HepG2 (cell line): ENCODE data around the gene JMJD8. TPM values are rescaled to one million over a fixed set of nuclear protein-coding genes. Genes with fewer than 3 reads are reported as not detected.

Experiments
- ATAC-seq: fragments of 200-7000 bp; cut with Tn5 transposase; 3 replicates; pipeline ENCODE4 v1.9.1; 2020; ENCODE audit warnings: mild to moderate bottlenecking, moderate library complexity
- BruUV-seq: library from RNA; stranded (reverse); fragments of 400-500 nt; replicated peaks from 2 replicates; lab custom pipeline; 2021; lab: Mats Ljungman, UMichigan
- CTCF ChIA-PET: fragments of 300-600 bp; formaldehyde crosslinking; extraction: SDS; loops from one replicate; lab custom pipeline; 2021; ENCODE audit warnings: low total read pairs, inconsistent platforms, low intra/inter-chr PET ratio; lab: Yijun Ruan, JAX
- POLR2A ChIA-PET: fragments of 350-600 bp; sonication (Branson Sonifier 250); formaldehyde crosslinking; loops from one replicate; lab custom pipeline; 2020; ENCODE audit warnings: antibody characterized with exemption, inconsistent platforms; lab: Yijun Ruan, JAX
- DNase-seq: peaks from one replicate; pipeline ENCODE4 v3.0.0-alpha.2; 2015; ENCODE audit warnings: low spot score
- FAIRE-seq: peaks from 3 replicates; lab custom pipeline; 2011; peaks lifted over from hg19 to GRCh38; lab: Jason Lieb, UNC
- H2AFZ ChIP-seq: one replicate; pipeline ENCODE4 v1.6.1; 2011; ENCODE audit warnings: low read length, inconsistent platforms
- H3K27ac ChIP-seq: fragments of 300-600 bp; 3 replicates; pipeline ENCODE4 v1.8.0; 2011; ENCODE audit warnings: mixed run types, mild to moderate bottlenecking, mixed read lengths, low read length, inconsistent platforms; ENCODE audit not compliant: insufficient read depth; ENCODE audit errors: extremely low read length
- H3K27me3 ChIP-seq, 2 experiments: fragments of 200-600 bp in 1 of 2; 2 replicates in 1 of 2; 3 replicates in 1 of 2; pipeline versions ENCODE4 v1.6.0 to v1.8.0; 2011; ENCODE audit warnings: low read length in 2 of 2, mild to moderate bottlenecking in 2 of 2, moderate library complexity in 2 of 2, inconsistent platforms in 1 of 2; ENCODE audit not compliant: insufficient read depth in 2 of 2, control insufficient read depth in 1 of 2
- H3K36me3 ChIP-seq, 2 experiments: fragments of 200-600 bp in 1 of 2; replicated peaks in 1 of 2; 2 replicates in 1 of 2; 3 replicates in 1 of 2; pipeline versions ENCODE4 v1.5.1 to v1.8.0; 2011; ENCODE audit warnings: low read length in 2 of 2, inconsistent platforms in 1 of 2; ENCODE audit not compliant: insufficient read depth in 2 of 2, control insufficient read depth in 1 of 2
- H3K4me1 ChIP-seq: 2 replicates; pipeline ENCODE4 v1.5.1; 2012; ENCODE audit warnings: low read length, inconsistent platforms; ENCODE audit not compliant: insufficient read depth
- H3K4me2 ChIP-seq: 2 replicates; pipeline ENCODE4 v1.6.0; 2011; ENCODE audit warnings: low read depth, low read length, inconsistent platforms
- H3K4me3 ChIP-seq, 3 experiments: fragments of 200-600 bp in 1 of 3; sonication (generic), shearing (Covaris generic) in 1 of 3; replicated peaks in 1 of 3; 2 replicates each; pipeline ENCODE4 v1.5.1; 2011 to 2016; ENCODE audit warnings: low read length in 3 of 3, inconsistent platforms in 2 of 3, low read depth in 2 of 3, mild to moderate bottlenecking in 2 of 3, control low read depth in 1 of 3, mixed read lengths in 1 of 3; ENCODE audit not compliant: insufficient read depth in 1 of 3
- H3K79me2 ChIP-seq: one replicate; pipeline ENCODE4 v1.6.1; 2011; ENCODE audit warnings: low read length, inconsistent platforms; ENCODE audit not compliant: insufficient read depth
- H3K9ac ChIP-seq: 2 replicates; pipeline ENCODE4 v1.6.0; 2011; ENCODE audit warnings: mild to moderate bottlenecking, low read depth, low read length, inconsistent platforms; ENCODE audit not compliant: insufficient read depth
- H3K9me3 ChIP-seq: 2 replicates; pipeline ENCODE4 v1.5.1; 2012; ENCODE audit warnings: mild to moderate bottlenecking, low read length
- H4K20me1 ChIP-seq: 2 replicates; pipeline ENCODE4 v1.6.0; 2011; ENCODE audit warnings: inconsistent platforms, mild to moderate bottlenecking, low read length, moderate library complexity; ENCODE audit not compliant: insufficient read depth
- FOSL1 ChIP-seq: sonication (generic); formaldehyde crosslinking; IDR thresholded peaks from 2 replicates; pipeline ENCODE4 v1.9.0; 2021; ENCODE audit warnings: missing genetic modification reagents, borderline replicate concordance
- GTF3A ChIP-seq: sonication (generic); formaldehyde crosslinking; conservative IDR thresholded peaks from 2 replicates; pipeline ENCODE4 v1.4.0; 2020; ENCODE audit warnings: mild to moderate bottlenecking, missing genetic modification reagents
- IRX3 ChIP-seq: sonication (generic); formaldehyde crosslinking; IDR thresholded peaks from 2 replicates; pipeline ENCODE4 v1.8.1; 2023; ENCODE audit warnings: mild to moderate bottlenecking, low read depth, missing genetic modification reagents, borderline replicate concordance
- SRY ChIP-seq: sonication (generic); formaldehyde crosslinking; IDR thresholded peaks from 2 replicates; pipeline ENCODE4 v1.8.0; 2022; ENCODE audit warnings: mild to moderate bottlenecking, missing genetic modification reagents
- TCF12 ChIP-seq, 2 experiments: fragments of 450-650 bp in 1 of 2; sonication (generic) in 1 of 2; formaldehyde crosslinking in 1 of 2; IDR thresholded peaks; 2 replicates each; pipeline versions ENCODE4 v1.6.1 to v1.8.0; 2017 to 2022; ENCODE audit warnings: antibody characterized with exemption in 1 of 2, mild to moderate bottlenecking in 1 of 2, missing genetic modification reagents in 1 of 2, moderate library complexity in 1 of 2
- ZNF335 ChIP-seq: sonication (generic); formaldehyde crosslinking; IDR thresholded peaks from 2 replicates; pipeline ENCODE4 v1.4.0; 2020; ENCODE audit warnings: missing genetic modification reagents
- ZNF556 ChIP-seq: sonication (generic); formaldehyde crosslinking; IDR thresholded peaks from 2 replicates; pipeline ENCODE4 v1.4.0; 2020; ENCODE audit warnings: mild to moderate bottlenecking, missing genetic modification reagents, borderline replicate concordance
- ZNF629 ChIP-seq: sonication (generic); formaldehyde crosslinking; conservative IDR thresholded peaks from 2 replicates; pipeline ENCODE4 v1.5.0; 2020; ENCODE audit warnings: missing genetic modification reagents
- WGBS: methylation state at CpG from one replicate; pipeline ENCODE4 v1.1.6; 2017; ENCODE audit warnings: low lambda C conversion rate; 5-methylcytosine and 5-hydroxymethylcytosine counted together
- in situ Hi-C: cut with HindIII; loops from 2 replicates; pipeline ENCODE4 v1.10.0; 2017; ENCODE audit warnings: low pct_unique_long_range_greater_than_20kb; ENCODE audit not compliant: extremely low pct_ligation_motif_present
- intact Hi-C: fragments of 100-400 bp; cut with micrococcal nuclease; formaldehyde crosslinking; loops from one replicate; pipeline ENCODE4 v1.10.0; 2022; ENCODE audit not compliant: unreplicated experiment
- polyA plus RNA-seq, 8 experiments: library from polyadenylated mRNA; depleted of rRNA in 3 of 8; stranded (reverse) in 7 of 8; unstranded in 1 of 8; fragments of >200 nt; fragmentation: Illumina TruSeq in 4 of 8; extraction: Trizol in 4 of 8; gene quantifications; 2 replicates each; pipeline versions ENCODE4 v1.2.1 to v1.2.3, GENCODE V29; 2011 to 2016; ENCODE audit warnings: low read depth in 4 of 8, missing spikeins in 1 of 8, mixed read lengths in 1 of 8; ENCODE audit not compliant: insufficient read depth in 1 of 8
- total RNA-seq, 5 experiments: library from RNA; depleted of rRNA; stranded (reverse); fragments of >200 nt; fragmentation: Illumina TruSeq; extraction: Trizol; gene quantifications; 2 replicates each; pipeline ENCODE4 v1.2.3, GENCODE V29; 2016; ENCODE audit warnings: low read depth in 1 of 5
- TF ChIP-seq, protein P1 (sequence below): fragments of 450-650 bp; IDR thresholded peaks from 2 replicates; pipeline ENCODE4 v1.6.1; 2016

JMJD8 gene
- total and polyA plus RNA-seq, 2 of the 13 experiments (the other 11 are each of a cell fraction or from before 2014, with no cell fraction given) = 2.6 to 11.8 TPM

DNA sequence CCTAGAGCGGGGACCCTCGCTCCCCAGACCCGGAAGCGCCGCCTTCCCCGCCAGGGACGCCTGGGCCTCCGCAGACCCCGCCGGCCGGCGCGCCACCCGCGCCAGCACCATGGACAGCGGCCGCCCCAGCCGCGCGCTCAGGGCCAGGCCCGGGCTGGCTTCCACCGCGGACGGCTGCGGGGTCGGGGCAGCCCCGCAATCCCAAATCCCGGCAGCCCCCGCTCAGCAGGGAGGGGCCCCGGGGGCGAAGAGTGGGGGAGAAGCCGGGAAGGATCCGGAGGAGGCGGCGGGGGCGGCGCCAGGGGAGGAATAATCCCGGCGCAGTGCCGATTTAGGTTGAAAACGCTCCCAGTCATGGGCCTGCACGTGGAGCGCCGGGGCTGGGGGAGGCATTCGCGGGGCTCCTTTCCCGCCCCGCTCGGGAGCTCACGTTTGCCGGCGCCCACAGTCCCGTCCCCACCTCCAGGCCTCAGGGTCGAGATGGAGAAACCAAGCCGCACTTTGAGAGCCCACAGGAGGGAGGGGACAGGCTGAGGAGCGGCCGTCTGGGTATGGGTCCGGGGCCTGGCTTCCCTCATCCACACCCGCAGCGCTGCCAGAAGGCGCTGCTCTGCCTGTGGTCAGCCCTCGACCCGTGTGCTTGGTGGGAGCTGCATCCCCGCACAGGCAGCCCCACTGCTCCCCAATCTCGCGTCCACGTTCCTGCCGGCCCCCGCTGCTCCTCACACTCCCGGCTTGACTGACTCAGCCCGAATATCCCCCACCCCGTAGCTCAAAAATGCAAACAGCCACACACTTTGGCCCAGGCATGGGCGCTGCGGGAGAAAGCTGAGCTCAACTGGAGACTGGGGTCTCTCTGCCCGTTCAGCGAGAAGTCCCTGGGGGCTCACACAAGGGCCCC, 16.8 kb upstream of the JMJD8 start (continued):
- 0 out of 2 replicates have a peak, but pooled peaks have one; percentile 61 for TF ChIP-seq ZNF556 (CRISPR knock-in tag)
- TF ChIP-seq, protein P1, sequence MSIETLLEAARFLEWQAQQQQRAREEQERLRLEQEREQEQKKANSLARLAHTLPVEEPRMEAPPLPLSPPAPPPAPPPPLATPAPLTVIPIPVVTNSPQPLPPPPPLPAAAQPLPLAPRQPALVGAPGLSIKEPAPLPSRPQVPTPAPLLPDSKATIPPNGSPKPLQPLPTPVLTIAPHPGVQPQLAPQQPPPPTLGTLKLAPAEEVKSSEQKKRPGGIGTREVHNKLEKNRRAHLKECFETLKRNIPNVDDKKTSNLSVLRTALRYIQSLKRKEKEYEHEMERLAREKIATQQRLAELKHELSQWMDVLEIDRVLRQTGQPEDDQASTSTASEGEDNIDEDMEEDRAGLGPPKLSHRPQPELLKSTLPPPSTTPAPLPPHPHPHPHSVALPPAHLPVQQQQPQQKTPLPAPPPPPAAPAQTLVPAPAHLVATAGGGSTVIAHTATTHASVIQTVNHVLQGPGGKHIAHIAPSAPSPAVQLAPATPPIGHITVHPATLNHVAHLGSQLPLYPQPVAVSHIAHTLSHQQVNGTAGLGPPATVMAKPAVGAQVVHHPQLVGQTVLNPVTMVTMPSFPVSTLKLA = no peak
- TF ChIP-seq IRX3 = peak; percentile 94
- TF ChIP-seq SRY (CRISPR knock-in tag) = peak; percentile 86; the same call in 1 of the 2 replicates
- TF ChIP-seq ZNF335 (CRISPR knock-in tag) = no peak
- TF ChIP-seq FOSL1 (CRISPR knock-in tag) = 0 out of 2 replicates have a peak, but pooled peaks have one; percentile 10
- no peak for TF ChIP-seq TCF12 (IDR thresholded peaks at IDR 0.05)
- no peak for TF ChIP-seq TCF12 (CRISPR knock-in tag; IDR thresholded peaks at IDR 0.05)
- TF ChIP-seq, all 625 proteins: peak for 155

DNA sequence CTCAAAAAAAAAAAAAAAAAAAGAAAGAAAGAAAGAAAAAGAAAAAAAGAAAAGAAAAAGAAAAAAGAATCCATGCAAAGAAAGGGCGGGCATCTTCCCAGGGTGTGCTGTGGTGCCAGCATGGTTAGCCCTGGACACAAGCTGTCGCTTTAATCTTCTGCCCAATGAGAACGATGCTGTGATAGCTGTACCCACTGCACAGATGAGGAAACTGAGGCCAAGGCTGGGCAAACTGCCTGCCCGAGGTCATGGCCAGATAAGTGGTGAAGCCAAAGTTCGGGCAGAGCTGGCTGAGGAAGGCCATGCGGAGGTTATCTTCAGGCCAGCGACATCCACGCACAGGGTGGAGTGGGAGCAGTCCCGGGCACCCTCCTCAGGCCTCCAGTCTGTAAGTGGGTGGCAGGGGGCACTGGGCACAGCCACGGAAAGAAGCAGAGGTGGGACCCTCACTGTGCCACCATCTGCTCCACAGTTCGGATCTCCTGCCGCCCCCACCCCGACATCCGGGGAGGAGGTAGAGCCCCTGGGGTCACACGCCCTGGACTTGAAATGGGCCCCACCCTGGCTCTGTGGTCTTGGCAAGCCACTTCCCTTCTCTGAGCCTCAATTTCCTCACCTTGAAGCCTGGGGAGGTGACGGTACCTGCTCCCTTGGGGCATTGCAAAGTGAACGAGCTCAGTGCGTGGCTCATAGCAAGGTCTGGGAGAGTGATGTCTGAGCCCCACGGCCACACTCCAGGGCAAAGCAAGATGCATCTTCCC, 15.0 kb upstream of the JMJD8 start:
- in situ Hi-C loops = no loop called here
- H3K36me3 ChIP-seq = no peaks in the 10 kb centered on the region
- no peaks in the 10 kb centered on the region for H3K79me2 ChIP-seq
- TF ChIP-seq ZNF629 (CRISPR knock-in tag) (peak; percentile 85), GTF3A (no peak)
- TF ChIP-seq, all 625 proteins: peak for 1
- no TSS peak for BruUV-seq
- POLR2A ChIA-PET = no interaction called here
- Histone ChIP-seq H4K20me1 (peaks cover 3% of the 10 kb centered on the region; the same call in 1 of the 2 replicates), H3K4me3 (no peak overlapping the region), H3K9me3 (no peaks in the 10 kb centered on the region), H3K27me3 (peaks cover 27 to 69% of the 10 kb centered on the region in 2 experiments), H3K9ac (no peak overlapping the region), H2AFZ (no peak overlapping the region), H3K4me2 (no peak overlapping the region), H3K27ac (no peak overlapping the region), H3K4me1 (peaks cover 7% of the 10 kb centered on the region)
- intact Hi-C loops = no loop called here
- DNase-seq (no peak), FAIRE-seq (no peak), ATAC-seq (no peak)
- CTCF ChIA-PET = no interaction called here
- 19% methylated on average over 3 of the region's 19 CpGs for WGBS
